ENCODE results near the gene TBC1D22B.

The TBC1D22B gene

GRCh38 chr6:37357288-37357687 is 99.7 kb downstream of the TBC1D22B start:
- DNase-seq (ENCODE audit: low read depth): no peak

GRCh38 chr6:37357860-37358259 is 100.3 kb downstream of the TBC1D22B start:
- DNase-seq (ENCODE audit: low read depth): no peak

GRCh38 chr6:37359039-37359438 is 101.5 kb downstream of the TBC1D22B start:
- no peak for DNase-seq (ENCODE audit: low read depth)

GRCh38 chr6:37362101-37362828 is 104.7 kb downstream of the TBC1D22B start:
- no peak for DNase-seq (ENCODE audit: low read depth)

GRCh38 chr6:37365791-37366190 is 108.2 kb downstream of the TBC1D22B start:
- no peak for DNase-seq (ENCODE audit: low read depth)

GRCh38 chr6:37366910-37367309 is 109.3 kb downstream of the TBC1D22B start:
- no peak for DNase-seq (ENCODE audit: low read depth)

GRCh38 chr6:37368961-37369320 is 111.4 kb downstream of the TBC1D22B start:
- no peak for DNase-seq (ENCODE audit: low read depth)

GRCh38 chr6:37369321-37370201 is 112.0 kb downstream of the TBC1D22B start:
- DNase-seq (ENCODE audit: low read depth): no peak

GRCh38 chr6:37371154-37372083 is 113.8 kb downstream of the TBC1D22B start:
- DNase-seq (ENCODE audit: low read depth): no peak

GRCh38 chr6:37372116-37372515 is 114.5 kb downstream of the TBC1D22B start:
- DNase-seq (ENCODE audit: low read depth): no peak

- no peak for DNase-seq (ENCODE audit: low read depth)
Measured at GRCh38 chr6:37373822-37374471, 116.4 kb downstream of the TBC1D22B start.

GRCh38 chr6:37375376-37375775 is 117.8 kb downstream of the TBC1D22B start:
- no peak for DNase-seq (ENCODE audit: low read depth)

- no peak for DNase-seq (ENCODE audit: low read depth)
Measured at GRCh38 chr6:37376078-37376743, 118.6 kb downstream of the TBC1D22B start.

GRCh38 chr6:37381579-37381978 is 124.0 kb downstream of the TBC1D22B start:
- DNase-seq (ENCODE audit: low read depth): no peak
